Ectodermal cell (in vitro differentiated cells): Measurements from ENCODE around the gene MIPOL1.
"Not testable (repeated sequence)": the region's sequence is repeated elsewhere in the genome, so short reads cannot be mapped to it uniquely, and the experiment has no call there.

Experiments
- H3K27ac ChIP-seq: 2 replicates; pipeline ENCODE4 v1.7.0; 2013; ENCODE audit warnings: mild to moderate bottlenecking, low read depth, low read length; ENCODE audit not compliant: insufficient read depth, poor library complexity, severe bottlenecking
- H3K27me3 ChIP-seq: 2 replicates; pipeline ENCODE4 v1.7.0; 2013; ENCODE audit warnings: mild to moderate bottlenecking, low read length; ENCODE audit not compliant: insufficient read depth, control insufficient read depth, poor library complexity, severe bottlenecking
- H3K36me3 ChIP-seq: one replicate; pipeline ENCODE4 v1.7.0; 2013; ENCODE audit warnings: low read length; ENCODE audit not compliant: control insufficient read depth, insufficient read depth
- H3K4me1 ChIP-seq: one replicate; pipeline ENCODE4 v1.7.0; 2013; ENCODE audit warnings: low read length; ENCODE audit not compliant: control insufficient read depth, insufficient read depth
- H3K4me3 ChIP-seq: 2 replicates; pipeline ENCODE4 v1.7.0; 2013; ENCODE audit warnings: low read depth, low read length, control low read depth; ENCODE audit not compliant: insufficient read depth
- H3K9me3 ChIP-seq: 2 replicates; pipeline ENCODE4 v1.7.0; 2013; ENCODE audit warnings: mild to moderate bottlenecking, low read length, moderate library complexity; ENCODE audit not compliant: control insufficient read depth
- whole genome bisulfite sequencing, 2 experiments: methylation state at CpG; one replicate each; pipeline ENCODE4 v1.1.7; 2013; ENCODE audit warnings: missing lambda C conversion rate in 2 of 2; 5-methylcytosine and 5-hydroxymethylcytosine counted together

MIPOL1 gene

GRCh38 chr14:37186865-37187264 lies 10.9 kb upstream of the MIPOL1 start:
- H3K9me3 ChIP-seq: no peaks in the 10 kb centered on the region
- H3K36me3 ChIP-seq: no peaks in the 10 kb centered on the region
- H3K4me3 ChIP-seq: no peak overlapping the region
- no peaks in the 10 kb centered on the region for H3K27me3 ChIP-seq
- H3K27ac ChIP-seq: no peak overlapping the region
- no peaks in the 10 kb centered on the region for H3K4me1 ChIP-seq
- 94 to 100% methylated on average over 1 of the region's 1 CpG for WGBS, 2 experiments

- Histone ChIP-seq H3K27me3 (no peaks in the 10 kb centered on the region), H3K36me3 (no peaks in the 10 kb centered on the region), H3K4me1 (no peaks in the 10 kb centered on the region), H3K4me3 (no peak overlapping the region), H3K27ac (no peak overlapping the region), H3K9me3 (no peaks in the 10 kb centered on the region)
- 90 to 92% methylated on average over 3 of the region's 3 CpGs for WGBS, 2 experiments
Observed at GRCh38 chr14:37187294-37187693, 10.4 kb upstream of the MIPOL1 start.

- not testable (repeated sequence) for H3K27ac ChIP-seq, H3K4me3 ChIP-seq, H3K9me3 ChIP-seq, H3K36me3 ChIP-seq, H3K4me1 ChIP-seq, H3K27me3 ChIP-seq
- 74 to 75% methylated on average over 9 of the region's 9 CpGs for WGBS, 2 experiments
Observed at GRCh38 chr14:37187840-37188577, 9.7 kb upstream of the MIPOL1 start.

GRCh38 chr14:37189733-37190132 lies 8.0 kb upstream of the MIPOL1 start:
- not testable (repeated sequence) for H3K27ac ChIP-seq, H3K36me3 ChIP-seq, H3K27me3 ChIP-seq, H3K4me1 ChIP-seq, H3K4me3 ChIP-seq, H3K9me3 ChIP-seq
- WGBS, 2 experiments: 86 to 98% methylated on average over 2 of the region's 2 CpGs

GRCh38 chr14:37194698-37195097 lies 3.0 kb upstream of the MIPOL1 start:
- no peak overlapping the region for H3K4me3 ChIP-seq
- H3K9me3 ChIP-seq: no peaks in the 10 kb centered on the region
- no peaks in the 10 kb centered on the region for H3K27me3 ChIP-seq
- no peak overlapping the region for H3K27ac ChIP-seq
- H3K36me3 ChIP-seq: no peaks in the 10 kb centered on the region
- peaks cover 5% of the 10 kb centered on the region for H3K4me1 ChIP-seq
- 94 to 96% methylated on average over 1 of the region's 2 CpGs for WGBS, 2 experiments

- Histone ChIP-seq H3K9me3 (no peaks in the 10 kb centered on the region), H3K4me1 (peaks cover 5% of the 10 kb centered on the region), H3K4me3 (no peak overlapping the region), H3K27ac (no peak overlapping the region), H3K27me3 (no peaks in the 10 kb centered on the region), H3K36me3 (no peaks in the 10 kb centered on the region)
- 94 to 97% methylated on average over 1 of the region's 1 CpG for WGBS, 2 experiments
Observed at GRCh38 chr14:37195327-37195726, 2.4 kb upstream of the MIPOL1 start.

GRCh38 chr14:37196604-37197420 lies 925 bp upstream of the MIPOL1 start:
- H3K36me3 ChIP-seq: no peaks in the 10 kb centered on the region
- H3K27me3 ChIP-seq: no peaks in the 10 kb centered on the region
- WGBS, 2 experiments: 92 to 94% methylated on average over 16 of the region's 17 CpGs
- H3K4me1 ChIP-seq: peaks cover 5% of the 10 kb centered on the region
- no peaks in the 10 kb centered on the region for H3K9me3 ChIP-seq
- H3K4me3 ChIP-seq: peak overlapping the region; percentile 65
- no peak overlapping the region for H3K27ac ChIP-seq

- H3K36me3 ChIP-seq: no peaks in the 10 kb centered on the region
- WGBS, 2 experiments: 36 to 39% methylated on average over 10 to 11 of the region's 11 CpGs
- no peak overlapping the region for H3K27ac ChIP-seq
Observed at GRCh38 chr14:37198273-37198598, 499 bp downstream of the MIPOL1 start.

GRCh38 chr14:37198907-37199306 lies 1.2 kb downstream of the MIPOL1 start:
- Histone ChIP-seq H3K4me1 (peaks cover 5% of the 10 kb centered on the region), H3K36me3 (no peaks in the 10 kb centered on the region), H3K27me3 (no peaks in the 10 kb centered on the region), H3K27ac (no peak overlapping the region), H3K9me3 (no peaks in the 10 kb centered on the region), H3K4me3 (no peak overlapping the region)
- WGBS, 2 experiments: 94 to 95% methylated on average over 3 to 4 of the region's 5 CpGs

More at GRCh38 chr14:37198273-37198598, 499 bp downstream of the MIPOL1 start:
- Histone ChIP-seq H3K27me3 (no peaks in the 10 kb centered on the region), H3K4me3 (peak overlapping the region; percentile 65), H3K9me3 (no peaks in the 10 kb centered on the region), H3K4me1 (peaks cover 5% of the 10 kb centered on the region)

- Histone ChIP-seq H3K27me3 (no peaks in the 10 kb centered on the region), H3K9me3 (peaks cover 3% of the 10 kb centered on the region)
- WGBS, 2 experiments: 86 to 91% methylated on average over 2 of the region's 2 CpGs
Observed at GRCh38 chr14:37201724-37202123, 4.0 kb downstream of the MIPOL1 start.

More at GRCh38 chr14:37201724-37202123, 4.0 kb downstream of the MIPOL1 start:
- Histone ChIP-seq H3K27ac (no peak overlapping the region), H3K36me3 (no peaks in the 10 kb centered on the region), H3K4me3 (no peak overlapping the region), H3K4me1 (peaks cover 5% of the 10 kb centered on the region)
